Spleen (tissue), 3 donors: ENCODE measurements around the gene ABHD6.

Source experiments
- POLR2A ChIP-seq, 3 donors: fragments of 450-650 bp; IDR thresholded peaks; one replicate each; pipeline ENCODE4 v1.5.1; 2017; ENCODE audit warnings: antibody characterized with exemption in 3 of 3, mild to moderate bottlenecking in 1 of 3
- POLR2AphosphoS5 ChIP-seq, 3 donors: sonication (generic); formaldehyde crosslinking; IDR thresholded peaks; one replicate each; pipeline ENCODE4 v1.5.1; 2017; ENCODE audit warnings: antibody characterized with exemption in 3 of 3

DNA sequence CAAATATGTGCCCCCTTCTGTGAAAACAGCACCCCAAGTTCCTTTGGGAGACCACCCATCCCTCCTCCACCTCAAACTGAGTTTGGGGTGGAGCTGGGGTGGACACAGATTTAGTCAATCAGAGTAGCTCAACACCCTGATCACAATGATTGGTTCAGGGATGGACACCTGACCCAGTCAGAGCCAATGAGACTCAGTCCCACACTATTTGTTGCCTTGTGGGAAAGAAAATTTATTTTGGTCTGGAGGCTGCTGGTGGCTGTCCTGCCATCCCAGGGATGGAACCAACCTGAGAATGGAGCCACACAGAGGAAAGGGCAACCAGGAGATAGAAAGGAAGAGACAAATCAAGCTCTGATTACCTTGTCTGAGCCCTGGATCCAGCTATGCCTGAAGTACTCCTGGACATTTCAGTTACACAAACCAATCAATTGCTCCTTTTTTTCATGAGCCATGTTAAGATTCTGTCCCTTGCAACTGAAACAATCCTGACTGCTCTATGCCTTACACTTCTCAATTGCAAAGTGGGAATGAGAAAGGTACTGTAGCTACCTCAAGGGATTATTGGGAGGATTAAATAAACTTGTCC is 37.4 kb upstream of the ABHD6 start:
- TF ChIP-seq POLR2A (IDR thresholded peaks at IDR 0.05): no peak
- no peak for TF ChIP-seq POLR2AphosphoS5 (IDR thresholded peaks at IDR 0.05)
